Liver (tissue), 9 donors: ENCODE measurements around the gene ITCH. TPM values are rescaled to one million over a fixed set of nuclear protein-coding genes. Genes with fewer than 3 reads are reported as not detected.

ENCODE experiments used
- DNase-seq: peaks from one replicate; pipeline ENCODE4 v3.0.0-alpha.2; 2017; ENCODE audit warnings: low spot score
- H3K27ac ChIP-seq, 2 donors: one replicate each; pipeline ENCODE4 v1.7.0; 2013; ENCODE audit warnings: inconsistent platforms in 2 of 2, low read length in 2 of 2, control low read depth in 1 of 2, low read depth in 1 of 2, mild to moderate bottlenecking in 1 of 2
- H3K27me3 ChIP-seq, 4 donors: one replicate each; pipeline versions ENCODE4 v1.6.1 to v1.7.0; 2013; ENCODE audit warnings: low read length in 3 of 4, inconsistent platforms in 1 of 4, mild to moderate bottlenecking in 1 of 4, moderate library complexity in 1 of 4; ENCODE audit not compliant: control insufficient read depth in 4 of 4, insufficient read depth in 4 of 4
- H3K36me3 ChIP-seq, 4 donors: one replicate each; pipeline versions ENCODE4 v1.6.1 to v1.7.0; 2013; ENCODE audit warnings: low read length in 3 of 4, mild to moderate bottlenecking in 3 of 4, low read depth in 1 of 4, moderate library complexity in 1 of 4; ENCODE audit not compliant: control insufficient read depth in 4 of 4, insufficient read depth in 3 of 4
- H3K4me1 ChIP-seq, 4 donors: one replicate each; pipeline versions ENCODE4 v1.6.1 to v1.7.0; 2013; ENCODE audit warnings: low read length in 3 of 4, mild to moderate bottlenecking in 3 of 4, moderate library complexity in 1 of 4; ENCODE audit not compliant: control insufficient read depth in 4 of 4, insufficient read depth in 4 of 4
- H3K4me3 ChIP-seq, 3 donors: one replicate each; pipeline versions ENCODE4 v1.6.1 to v1.7.0; 2013; ENCODE audit warnings: low read length in 3 of 3, control low read depth in 1 of 3, low read depth in 1 of 3, mild to moderate bottlenecking in 1 of 3
- H3K9ac ChIP-seq, 2 donors: one replicate each; pipeline ENCODE4 v1.7.0; 2013; ENCODE audit warnings: low read length in 2 of 2, mild to moderate bottlenecking in 2 of 2, moderate library complexity in 2 of 2, control low read depth in 1 of 2, low read depth in 1 of 2
- H3K9me3 ChIP-seq, 4 donors: one replicate each; pipeline versions ENCODE4 v1.6.1 to v1.7.0; 2013; ENCODE audit warnings: low read length in 3 of 4; ENCODE audit not compliant: control insufficient read depth in 4 of 4
- ATF3 ChIP-seq: IDR thresholded peaks from 2 replicates; pipeline ENCODE4 v1.6.1; 2016; ENCODE audit warnings: antibody characterized with exemption
- CTCF ChIP-seq: fragments of 150-350 bp; IDR thresholded peaks from 2 replicates; pipeline ENCODE4 v1.5.1; 2017; ENCODE audit warnings: improper control_type of control experiment, low read depth, low read length; ENCODE audit not compliant: missing input control
- EGR1 ChIP-seq, 2 donors: IDR thresholded peaks; 2 replicates each; pipeline ENCODE4 v1.6.1; 2016 to 2018; ENCODE audit warnings: antibody characterized with exemption in 2 of 2, low read depth in 2 of 2
- FOXA1 ChIP-seq: IDR thresholded peaks from 2 replicates; pipeline ENCODE4 v1.6.1; 2016; ENCODE audit warnings: antibody characterized with exemption
- FOXA2 ChIP-seq: IDR thresholded peaks from 2 replicates; pipeline ENCODE4 v1.6.1; 2016; ENCODE audit warnings: antibody characterized with exemption
- GABPA ChIP-seq, 2 donors: IDR thresholded peaks in 1 of 2; conservative IDR thresholded peaks in 1 of 2; 2 replicates each; pipeline ENCODE4 v1.6.1; 2016; ENCODE audit warnings: antibody characterized with exemption in 2 of 2, mild to moderate bottlenecking in 1 of 2, moderate library complexity in 1 of 2
- HNF4A ChIP-seq, 2 donors: conservative IDR thresholded peaks; 2 replicates each; pipeline ENCODE4 v1.6.1; 2016; ENCODE audit warnings: antibody characterized with exemption in 2 of 2, mild to moderate bottlenecking in 2 of 2
- HNF4G ChIP-seq: IDR thresholded peaks from 2 replicates; pipeline ENCODE4 v1.6.1; 2016; ENCODE audit warnings: antibody characterized with exemption
- JUND ChIP-seq, 2 donors: IDR thresholded peaks; 2 replicates each; pipeline ENCODE4 v1.6.1; 2016; ENCODE audit warnings: antibody characterized with exemption in 2 of 2
- MAX ChIP-seq: IDR thresholded peaks from 2 replicates; pipeline ENCODE4 v1.6.1; 2016; ENCODE audit warnings: antibody characterized with exemption
- NR2F2 ChIP-seq: IDR thresholded peaks from 2 replicates; pipeline ENCODE4 v1.6.1; 2016; ENCODE audit warnings: antibody characterized with exemption
- RAD21 ChIP-seq, 2 donors: IDR thresholded peaks; 2 replicates each; pipeline ENCODE4 v1.6.1; 2016; ENCODE audit warnings: antibody characterized with exemption in 2 of 2, mild to moderate bottlenecking in 2 of 2
- REST ChIP-seq: IDR thresholded peaks from 2 replicates; pipeline ENCODE4 v1.6.1; 2016; ENCODE audit warnings: antibody characterized with exemption, mild to moderate bottlenecking
- RXRA ChIP-seq, 2 donors: IDR thresholded peaks; 2 replicates each; pipeline ENCODE4 v1.6.1; 2017 to 2018; ENCODE audit warnings: antibody characterized with exemption in 2 of 2, mild to moderate bottlenecking in 1 of 2
- SP1 ChIP-seq: IDR thresholded peaks from 2 replicates; pipeline ENCODE4 v1.6.1; 2018; ENCODE audit warnings: antibody characterized with exemption, mild to moderate bottlenecking
- TAF1 ChIP-seq: conservative IDR thresholded peaks from 2 replicates; pipeline ENCODE4 v1.6.1; 2016; ENCODE audit warnings: antibody characterized with exemption, mild to moderate bottlenecking
- YY1 ChIP-seq: IDR thresholded peaks from 2 replicates; pipeline ENCODE4 v1.6.1; 2016; ENCODE audit warnings: antibody characterized with exemption, mild to moderate bottlenecking
- ZBTB33 ChIP-seq: IDR thresholded peaks from 2 replicates; pipeline ENCODE4 v1.6.1; 2016; ENCODE audit warnings: antibody characterized with exemption
- WGBS: extraction: QIAGEN DNeasy Blood & Tissue Kit; methylation state at CpG from one replicate; pipeline ENCODE4 v1.1.7; 2013; 5-methylcytosine and 5-hydroxymethylcytosine counted together
- polyA plus RNA-seq, 2 donors: library from polyadenylated mRNA; stranded (reverse) in 1 of 2; unstranded in 1 of 2; fragments of 200-250 nt in 1 of 2; fragments of >200 nt in 1 of 2; fragmentation: Nextera tagmentation in 1 of 2; extraction: Ambion mirVana in 1 of 2; gene quantifications; one replicate each; pipeline versions ENCODE4 v1.2.1 to v1.2.3, GENCODE V29; 2013 to 2015
- total RNA-seq, 2 donors: library from RNA; depleted of rRNA; stranded (reverse); fragments of >200 nt; gene quantifications; one replicate each; pipeline ENCODE4 v1.2.3, GENCODE V29; 2014
- donor health status: healthy.
- donor health status: healthy.
- donor health status: healthy.
- donor health status: healthy.
- donor health status: healthy.

Gene ITCH
- total and polyA plus RNA-seq, 4 donors, result 14.3 to 85.3 (median 25.8) TPM

GRCh38 chr20:34334654-34335407 is 28.2 kb upstream of the ITCH start:
- DNase-seq, result no peak
- Histone ChIP-seq H3K4me3 (no peak overlapping the region), H3K36me3 (no peaks in the 10 kb centered on the region), H3K9ac (no peak overlapping the region), H3K27me3 (no peaks in the 10 kb centered on the region), H3K4me1 (peaks cover 0 to 6% (median 2%) of the 10 kb centered on the region in 4 donors), H3K27ac (no peak overlapping the region), H3K9me3 (no peaks in the 10 kb centered on the region)
- WGBS, result 81% methylated on average over 5 of the region's 5 CpGs
- no peak for TF ChIP-seq ZBTB33
- TF ChIP-seq FOXA1, result no peak
- no peak for TF ChIP-seq RXRA (IDR thresholded peaks at IDR 0.05)
- no peak for TF ChIP-seq REST
- TF ChIP-seq RAD21 (IDR thresholded peaks at IDR 0.05), result no peak
- no peak for TF ChIP-seq NR2F2
- TF ChIP-seq JUND (IDR thresholded peaks at IDR 0.05), result no peak
- no peak for TF ChIP-seq YY1
- no peak for TF ChIP-seq FOXA2
- TF ChIP-seq TAF1, result no peak
- no peak for TF ChIP-seq EGR1 (IDR thresholded peaks at IDR 0.05; ENCODE audit: low read depth in 2 of 2)
- TF ChIP-seq SP1, result no peak
- TF ChIP-seq GABPA (IDR thresholded peaks at IDR 0.05 in 1 of 2, conservative IDR thresholded peaks at IDR 0.05 in 1 of 2), result no peak
- TF ChIP-seq CTCF, result no peak
- TF ChIP-seq HNF4A (conservative IDR thresholded peaks at IDR 0.05), result no peak
- TF ChIP-seq MAX, result no peak
- no peak for TF ChIP-seq ATF3
- no peak for TF ChIP-seq HNF4G
